H1 (cell line): ENCODE data around the gene CEBPE. TPM values are rescaled to one million over a fixed set of nuclear protein-coding genes. Genes with fewer than 3 reads are reported as not detected.

ENCODE experiments used
- CHD2 ChIP-seq: IDR thresholded peaks from 2 replicates; pipeline ENCODE4 v1.6.1; 2012; ENCODE audit warnings: low read length, improper control_type of control experiment
- CHD7 ChIP-seq: fragments of 300-600 bp; sonication (generic); IDR thresholded peaks from 2 replicates; pipeline ENCODE4 v1.7.1; 2012; ENCODE audit warnings: low read length, moderate library complexity, mild to moderate bottlenecking, inconsistent platforms; ENCODE audit not compliant: insufficient replicate concordance
- FOSL1 ChIP-seq: IDR thresholded peaks from 2 replicates; pipeline ENCODE4 v1.6.1; 2011; ENCODE audit warnings: mild to moderate bottlenecking, low read depth, low read length, moderate library complexity; ENCODE audit not compliant: insufficient read depth
- GABPA ChIP-seq: IDR thresholded peaks from 2 replicates; pipeline ENCODE4 v1.6.1; 2011; ENCODE audit warnings: mild to moderate bottlenecking, low read length, moderate library complexity, borderline replicate concordance; ENCODE audit not compliant: insufficient read depth
- HDAC6 ChIP-seq: IDR thresholded peaks from one replicate; pipeline ENCODE4 v1.7.1; 2012; ENCODE audit warnings: low read depth, mild to moderate bottlenecking, inconsistent platforms, low read length, moderate library complexity
- MAX ChIP-seq: IDR thresholded peaks from 2 replicates; pipeline ENCODE4 v1.6.1; 2012; ENCODE audit warnings: inconsistent platforms
- POLR2AphosphoS5 ChIP-seq: IDR thresholded peaks from 2 replicates; pipeline ENCODE4 v1.6.1; 2011; ENCODE audit warnings: low read depth, low read length
- RBBP5 ChIP-seq: IDR thresholded peaks from 2 replicates; pipeline ENCODE4 v1.7.1; 2012; ENCODE audit warnings: low read depth, mild to moderate bottlenecking, inconsistent platforms, low read length, moderate library complexity, borderline replicate concordance
- RNF2 ChIP-seq: fragments of 200-900, 300-1000 bp; sonication (generic); IDR thresholded peaks from 2 replicates; pipeline ENCODE4 v1.7.1; 2016; ENCODE audit warnings: borderline replicate concordance, low read depth, mild to moderate bottlenecking, antibody characterized with exemption, low read length; ENCODE audit not compliant: poor library complexity, severe bottlenecking; ENCODE audit errors: missing control alignments
- SP4 ChIP-seq: IDR thresholded peaks from 2 replicates; pipeline ENCODE4 v1.6.1; 2012; ENCODE audit warnings: low read length, inconsistent platforms
- ZNF274 ChIP-seq: IDR thresholded peaks from 2 replicates; pipeline ENCODE4 v1.7.0; 2012; ENCODE audit warnings: low read length, borderline replicate concordance; ENCODE audit errors: extremely low read depth
- polyA plus RNA-seq, 7 experiments: library from polyadenylated mRNA; depleted of rRNA in 3 of 7; stranded (reverse) in 5 of 7; unstranded in 2 of 7; fragments of >200 nt in 5 of 7; fragments of 200-250 nt in 2 of 7; gene quantifications; 1 replicate in 5 of 7; 2 replicates in 1 of 7; 4 replicates in 1 of 7; pipeline versions ENCODE4 v1.2.1 to v1.2.3, GENCODE V29; 2011 to 2013; ENCODE audit warnings: missing spikeins in 2 of 7, mixed read lengths in 2 of 7
- total RNA-seq: library from RNA; stranded (reverse); fragmentation: NEBNext Ultra II Directional; extraction: Animal tissue kit (Norgen Biotek cat#: 25700); gene quantifications from 2 replicates; pipeline ENCODE4 v1.2.1, GENCODE V29; 2021

Gene CEBPE
- total and polyA plus RNA-seq, 2 of the 8 experiments (the other 6 are each of a cell fraction or from before 2014, with no cell fraction given): 0.05 TPM; not detected in 1

- TF ChIP-seq CHD7 (no peak), CHD2 (no peak), GABPA (no peak), POLR2AphosphoS5 (no peak), FOSL1 (no peak), MAX (no peak), RNF2 (no peak), SP4 (no peak), HDAC6 (no peak), RBBP5 (no peak), ZNF274 (no peak)
Observed at GRCh38 chr14:23090254-23090636, 28.8 kb downstream of the CEBPE start (continued).
